ENCODE results near the gene TROAP. TPM values are rescaled to one million over a fixed set of nuclear protein-coding genes. Genes with fewer than 3 reads are reported as not detected.

TROAP gene
- total RNA-seq, 2 donors from 2014 or later, result 11.8 to 51.8 TPM

DNA sequence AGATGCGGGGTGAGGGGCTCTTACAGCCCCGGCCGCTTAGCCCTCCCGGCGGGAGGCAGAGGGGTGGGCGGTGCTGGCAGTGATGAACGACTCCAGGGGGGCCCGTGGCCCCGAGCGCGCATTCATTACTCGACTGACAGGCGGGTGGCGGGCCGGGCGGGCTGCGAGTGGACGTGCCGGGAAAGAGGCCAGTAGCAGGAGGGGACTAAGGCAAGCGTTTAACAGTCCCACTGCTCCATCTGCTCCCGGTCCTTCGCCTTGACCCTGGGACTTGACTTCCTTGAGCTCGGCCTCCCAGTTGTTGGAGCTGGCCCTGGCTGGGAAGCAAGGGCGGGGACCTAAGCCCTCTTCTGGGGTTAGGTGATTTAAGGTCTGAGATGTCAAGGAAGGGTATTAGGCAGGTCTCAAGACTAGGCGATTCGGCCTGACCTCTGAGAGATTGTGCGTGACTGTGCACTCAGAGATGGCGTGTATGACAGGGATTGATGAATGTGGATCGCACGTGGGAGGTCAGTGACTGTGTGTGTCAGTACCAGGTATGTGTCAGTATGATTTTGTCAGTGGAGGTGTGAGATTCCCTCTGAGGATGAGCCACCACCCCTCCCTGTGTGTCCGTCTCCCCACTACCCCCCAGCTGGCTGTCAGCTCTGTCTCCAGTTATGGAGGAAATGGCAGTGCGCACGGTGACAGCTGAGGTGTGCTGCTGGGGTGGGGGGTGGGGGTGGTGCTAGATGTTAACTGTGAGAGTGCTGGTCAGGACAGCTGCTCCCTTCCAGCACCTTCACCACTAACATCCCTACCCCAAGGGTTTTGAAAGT, 20.1 kb downstream of the TROAP start:
- no peak for DNase-seq
- peaks cover 42% of the 10 kb centered on the region for H3K4me1 ChIP-seq

DNA sequence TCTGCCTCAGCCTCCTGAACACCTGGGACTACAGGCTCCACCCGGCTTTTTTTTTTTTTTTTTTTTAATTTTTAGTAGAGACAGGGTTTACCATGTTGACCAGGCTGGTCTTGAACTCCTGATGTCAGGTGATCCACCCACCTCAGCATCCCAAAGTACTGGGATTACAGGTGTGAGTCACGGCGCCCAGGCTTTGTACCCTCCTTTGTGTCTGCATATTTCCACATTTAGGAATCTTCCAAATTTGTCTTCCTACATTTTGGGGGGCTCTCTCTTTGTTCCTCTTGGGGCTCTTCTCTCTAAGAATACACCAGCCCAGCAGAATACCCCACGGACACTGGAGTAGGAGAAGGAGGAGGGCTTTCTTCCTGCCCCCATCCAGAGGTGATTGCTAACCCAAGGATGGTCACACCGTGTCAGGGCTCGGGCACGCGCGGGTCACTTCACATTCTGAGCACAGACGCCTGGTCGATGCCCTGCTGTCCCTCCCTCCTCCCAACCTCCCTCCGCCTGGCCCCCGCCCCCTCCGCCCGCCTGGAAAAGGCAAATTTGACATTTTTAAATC, 21.5 kb downstream of the TROAP start:
- H3K27ac ChIP-seq, result no peak overlapping the region
- DNase-seq, result no peak
- TF ChIP-seq, protein P1, sequence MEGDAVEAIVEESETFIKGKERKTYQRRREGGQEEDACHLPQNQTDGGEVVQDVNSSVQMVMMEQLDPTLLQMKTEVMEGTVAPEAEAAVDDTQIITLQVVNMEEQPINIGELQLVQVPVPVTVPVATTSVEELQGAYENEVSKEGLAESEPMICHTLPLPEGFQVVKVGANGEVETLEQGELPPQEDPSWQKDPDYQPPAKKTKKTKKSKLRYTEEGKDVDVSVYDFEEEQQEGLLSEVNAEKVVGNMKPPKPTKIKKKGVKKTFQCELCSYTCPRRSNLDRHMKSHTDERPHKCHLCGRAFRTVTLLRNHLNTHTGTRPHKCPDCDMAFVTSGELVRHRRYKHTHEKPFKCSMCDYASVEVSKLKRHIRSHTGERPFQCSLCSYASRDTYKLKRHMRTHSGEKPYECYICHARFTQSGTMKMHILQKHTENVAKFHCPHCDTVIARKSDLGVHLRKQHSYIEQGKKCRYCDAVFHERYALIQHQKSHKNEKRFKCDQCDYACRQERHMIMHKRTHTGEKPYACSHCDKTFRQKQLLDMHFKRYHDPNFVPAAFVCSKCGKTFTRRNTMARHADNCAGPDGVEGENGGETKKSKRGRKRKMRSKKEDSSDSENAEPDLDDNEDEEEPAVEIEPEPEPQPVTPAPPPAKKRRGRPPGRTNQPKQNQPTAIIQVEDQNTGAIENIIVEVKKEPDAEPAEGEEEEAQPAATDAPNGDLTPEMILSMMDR (IDR thresholded peaks at IDR 0.05), result no peak
- intact Hi-C loops (cut with DNase I), result no loop called here
- H3K9me3 ChIP-seq, result no peaks in the 10 kb centered on the region
- H3K4me3 ChIP-seq, result no peak overlapping the region
- no peaks in the 10 kb centered on the region for H3K36me3 ChIP-seq
- H3K4me1 ChIP-seq, result peaks cover 42% of the 10 kb centered on the region
- H3K9ac ChIP-seq (ENCODE audit: low read depth in 2 of 2, low read length in 2 of 2), result no peak overlapping the region
- H3K27me3 ChIP-seq, result peaks cover 58% of the 10 kb centered on the region

More for the DNA sequence above, 20.1 kb downstream of the TROAP start:
- H3K4me3 ChIP-seq, result peak overlapping the region; percentile 48
- H3K36me3 ChIP-seq, result no peaks in the 10 kb centered on the region
- H3K9ac ChIP-seq (ENCODE audit: low read depth in 2 of 2, low read length in 2 of 2), result peak overlapping the region; percentile 13 to 45
- intact Hi-C loops (cut with DNase I), result no loop called here
- no peak overlapping the region for H3K27ac ChIP-seq
- TF ChIP-seq, protein P1 (IDR thresholded peaks at IDR 0.05), result no peak
- no peaks in the 10 kb centered on the region for H3K9me3 ChIP-seq
- H3K27me3 ChIP-seq, result peaks cover 58% of the 10 kb centered on the region

DNA sequence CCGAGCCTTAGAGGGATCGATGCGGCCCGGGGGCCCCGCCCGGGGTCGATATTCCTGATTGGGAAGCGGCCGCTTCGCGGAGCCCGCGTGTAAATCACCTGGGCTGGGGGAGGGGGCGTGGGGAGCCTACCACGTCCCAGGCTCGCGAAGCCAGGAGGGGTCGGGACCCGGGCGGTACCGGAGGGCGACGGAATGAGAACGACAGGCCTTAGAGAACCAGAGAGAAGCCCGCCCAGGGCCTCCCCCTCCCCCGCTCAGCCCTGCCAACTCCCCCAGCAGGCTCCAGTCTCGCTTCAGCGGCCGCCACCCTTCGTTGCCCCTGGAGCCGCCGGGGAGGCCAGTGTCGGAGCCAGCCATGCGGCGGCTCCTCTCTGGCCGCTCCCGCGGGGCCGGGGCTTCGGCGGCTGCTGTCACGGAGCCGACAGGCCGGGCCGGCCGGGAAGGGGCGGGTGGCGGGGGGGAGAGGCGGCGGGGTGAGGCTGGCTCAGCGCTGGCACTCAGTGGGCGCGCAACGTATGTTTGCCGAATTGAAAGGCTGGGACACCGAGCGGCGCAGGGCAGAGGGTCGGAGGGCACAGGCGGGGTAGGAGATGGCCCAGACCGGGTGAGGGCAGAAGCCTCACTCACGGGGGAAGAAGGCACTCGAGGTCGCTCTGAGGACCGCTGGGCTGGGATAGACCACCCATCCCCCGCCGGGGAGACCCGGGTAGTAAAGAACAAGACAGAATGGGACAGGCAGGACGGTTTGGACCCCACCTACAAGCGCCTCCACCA, 22.2 kb downstream of the TROAP start:
- Histone ChIP-seq H3K36me3 (no peaks in the 10 kb centered on the region), H3K4me3 (peak overlapping the region; percentile 14), H3K27me3 (peaks cover 58% of the 10 kb centered on the region), H3K27ac (no peak overlapping the region), H3K9ac (ENCODE audit: low read depth in 2 of 2, low read length in 2 of 2) (peak overlapping the region in 1 of 2 donors; percentile 37), H3K4me1 (peaks cover 42% of the 10 kb centered on the region), H3K9me3 (no peaks in the 10 kb centered on the region)
- DNase-seq, result no peak
- intact Hi-C loops (cut with DNase I), result no loop called here
- TF ChIP-seq, protein P1 (IDR thresholded peaks at IDR 0.05), result no peak

DNA sequence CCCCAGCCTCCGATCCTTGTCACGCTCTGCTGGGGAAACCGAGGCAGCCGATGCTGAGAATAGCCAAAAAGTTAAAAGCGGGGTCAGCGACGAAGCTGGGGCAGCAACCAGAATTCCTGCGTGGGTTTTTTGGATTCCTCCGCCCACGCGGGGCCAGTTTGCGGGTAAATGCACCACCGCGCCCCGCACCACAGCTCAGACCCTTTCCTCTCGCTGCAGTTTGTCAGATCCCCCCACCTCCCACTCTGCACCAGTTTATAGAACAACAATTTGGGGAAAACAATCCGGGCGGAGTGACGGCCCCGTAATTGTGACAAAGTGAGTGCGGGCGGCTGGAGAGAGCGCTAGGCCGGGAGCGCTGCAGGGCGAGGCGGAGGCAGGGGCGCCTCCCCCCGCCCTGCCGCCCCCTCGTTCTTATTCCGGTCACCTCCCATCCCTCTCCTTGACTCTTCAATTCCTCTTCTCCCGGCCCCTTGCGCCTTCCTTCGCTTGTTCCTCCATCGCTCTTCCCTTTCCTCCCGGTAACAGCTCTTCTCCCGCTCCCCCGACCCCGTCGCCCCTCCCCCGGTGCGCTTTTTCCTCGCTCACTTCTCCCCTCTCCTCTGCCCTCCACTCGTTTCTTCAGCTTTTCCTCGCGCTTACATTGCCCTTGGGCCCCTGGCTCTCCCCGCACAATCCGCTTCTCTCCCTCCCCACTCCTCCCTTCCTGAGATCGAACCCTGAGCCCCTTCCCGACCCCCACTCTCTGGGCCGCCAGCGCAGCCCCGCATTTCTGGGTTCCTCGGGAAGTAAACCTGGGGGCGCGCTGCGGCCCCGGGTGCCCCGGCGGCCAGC, 23.0 kb downstream of the TROAP start:
- peak overlapping the region; percentile 38 for H3K4me3 ChIP-seq
- TF ChIP-seq, protein P1 (IDR thresholded peaks at IDR 0.05), result no peak
- H3K36me3 ChIP-seq, result no peaks in the 10 kb centered on the region
- intact Hi-C loops (cut with DNase I), result no loop called here
- peak overlapping the region; percentile 22 to 37 for H3K9ac ChIP-seq (ENCODE audit: low read depth in 2 of 2, low read length in 2 of 2)
- DNase-seq, result no peak
- peaks cover 42% of the 10 kb centered on the region for H3K4me1 ChIP-seq
- H3K27ac ChIP-seq, result no peak overlapping the region
- H3K27me3 ChIP-seq, result peaks cover 58% of the 10 kb centered on the region
- no peaks in the 10 kb centered on the region for H3K9me3 ChIP-seq
